NCI-H69 (cell line): ENCODE data around the gene MYADML2.
"Not testable (repeated sequence)": the region's sequence is repeated elsewhere in the genome, so short reads cannot be mapped to it uniquely, and the experiment has no call there.

Source experiments
- DNase-seq: peaks from one replicate; lab custom pipeline; 2025; lab: John Stamatoyannopoulos, UW

The MYADML2 gene

DNA sequence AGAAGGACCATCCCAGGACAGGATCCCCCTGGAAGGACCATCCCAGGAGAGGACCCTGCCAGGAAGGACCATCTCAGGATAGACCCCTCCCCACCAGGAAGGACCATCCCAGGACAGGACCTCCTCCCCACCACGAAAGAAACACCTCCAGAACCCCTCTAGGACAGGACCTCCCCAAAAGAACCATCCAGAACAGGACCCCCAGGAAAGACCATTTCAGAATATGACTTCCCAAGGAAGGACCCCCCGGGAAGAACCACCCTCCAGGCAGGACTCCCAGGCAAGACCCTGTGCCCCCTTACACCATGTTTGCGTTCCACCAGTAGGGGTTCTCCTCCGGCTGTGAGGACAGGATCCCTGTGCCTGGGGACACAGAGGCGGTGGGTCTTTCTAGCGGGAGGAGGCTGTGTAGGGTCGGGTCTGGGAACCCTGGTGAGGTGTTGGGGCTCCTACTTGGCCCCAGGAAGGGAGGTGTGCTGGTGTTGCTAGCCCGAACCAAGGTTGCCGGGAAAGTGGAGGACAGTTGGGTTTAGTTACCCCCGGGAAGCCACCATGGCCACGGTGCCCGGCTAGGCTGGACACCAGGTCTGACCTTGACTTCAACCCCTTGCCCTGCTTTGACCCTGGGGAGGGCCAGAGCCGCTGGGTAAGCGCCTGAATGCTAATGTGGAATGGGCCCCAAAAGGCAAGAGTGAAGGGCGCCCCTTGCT, 11.8 kb upstream of the MYADML2 start:
- DNase-seq: no peak

- no peak for DNase-seq
Measured at GRCh38 chr17:81957691-81958432, 10.8 kb upstream of the MYADML2 start.

GRCh38 chr17:81956607-81957589, 9.9 kb upstream of the MYADML2 start:
- DNase-seq: no peak

- no peak for DNase-seq
Measured at GRCh38 chr17:81955756-81956544, 8.9 kb upstream of the MYADML2 start.

DNA sequence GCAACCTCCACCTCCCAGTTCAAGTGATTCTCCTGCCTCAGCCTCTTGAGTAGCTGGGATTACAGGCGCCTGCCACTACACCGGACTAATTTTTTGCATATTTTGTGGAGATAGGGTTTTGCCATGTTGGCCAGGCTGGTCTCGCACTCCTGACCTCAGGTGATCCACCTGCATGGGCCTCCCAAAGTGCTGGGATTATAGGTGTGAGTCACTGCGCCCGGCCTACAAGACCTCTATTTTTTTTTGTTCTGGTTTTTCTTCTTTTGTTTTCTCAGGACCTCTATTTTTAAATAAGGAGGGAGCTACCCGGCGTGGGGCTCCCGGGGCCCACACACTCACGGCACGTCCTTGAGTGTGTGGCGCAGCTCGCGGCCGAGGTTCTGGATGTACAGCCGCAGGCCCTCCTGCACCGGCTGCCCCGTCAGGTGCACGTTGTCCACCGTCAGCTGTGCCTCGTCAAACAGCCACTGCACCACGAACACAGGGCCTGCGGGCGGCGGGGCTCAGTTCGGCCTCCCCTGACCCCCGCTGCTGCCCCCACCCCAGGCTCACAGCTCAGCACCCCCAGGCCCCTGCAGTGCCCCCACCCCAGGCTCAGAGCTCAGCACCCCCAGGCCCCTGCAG, 8.1 kb upstream of the MYADML2 start:
- DNase-seq: no peak

DNA sequence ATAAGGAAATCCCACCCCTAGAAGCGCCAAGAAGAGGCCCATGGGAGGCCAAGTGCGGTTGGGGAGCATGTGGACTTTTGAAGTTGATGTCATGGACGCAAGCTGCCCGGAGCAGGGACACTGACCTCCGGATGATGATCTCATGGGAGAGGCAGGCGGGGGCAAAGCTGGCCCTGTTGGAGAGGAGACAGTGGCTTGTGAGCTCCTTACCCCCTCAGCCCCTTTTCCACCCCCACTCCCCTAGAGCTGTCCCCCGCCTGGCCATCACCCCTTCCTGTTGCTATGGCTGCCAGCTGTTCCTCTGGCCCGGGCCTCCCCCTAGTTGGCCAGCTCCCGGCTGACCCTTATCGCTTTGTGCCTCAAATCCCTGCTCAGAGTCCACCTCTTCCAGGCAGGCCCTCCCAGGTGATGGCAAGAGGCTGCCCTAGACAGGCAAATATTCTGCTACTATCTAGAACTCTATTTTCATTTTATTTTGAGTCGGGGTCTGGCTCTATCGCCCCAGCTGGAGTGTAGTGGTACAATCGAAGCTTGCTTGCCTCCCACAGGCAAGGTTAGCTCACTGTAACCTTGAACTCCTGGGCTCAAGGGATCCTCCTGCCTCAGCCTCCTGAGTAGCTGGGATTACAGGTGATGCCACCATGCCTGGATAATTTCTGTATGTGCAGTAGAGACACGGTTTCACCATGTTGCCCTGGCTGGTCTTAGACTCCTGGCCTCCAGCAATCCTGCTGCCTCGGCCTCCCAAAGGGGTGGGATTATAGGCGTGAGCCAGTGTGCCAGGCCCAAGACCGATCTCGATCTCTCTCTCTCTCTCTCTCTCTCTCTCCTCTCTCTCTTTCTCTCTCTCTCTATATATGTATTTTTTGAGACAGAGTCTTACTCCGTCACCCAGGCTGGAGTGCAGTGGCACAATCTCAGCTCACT, 7.4 kb upstream of the MYADML2 start:
- no peak for DNase-seq

DNA sequence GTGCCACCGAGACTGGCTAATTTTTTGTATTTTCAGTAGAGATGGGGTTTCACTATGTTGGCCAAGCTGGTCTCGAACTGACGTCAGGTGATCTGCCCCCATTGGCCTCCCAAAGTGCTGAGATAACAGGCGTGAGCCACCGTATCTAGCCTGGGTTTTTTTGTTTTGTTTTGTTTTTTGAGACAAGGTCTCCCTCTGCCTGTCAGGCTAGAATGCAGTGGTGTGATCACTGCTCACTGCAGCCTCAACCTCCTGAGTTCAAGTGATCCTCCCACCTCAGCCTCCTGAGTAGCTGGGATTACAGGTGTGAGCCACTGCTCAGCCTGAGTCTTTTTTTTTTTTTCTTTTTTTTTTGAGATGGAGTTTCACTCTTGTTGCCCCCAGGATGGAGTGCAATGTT, 6.4 kb upstream of the MYADML2 start:
- not testable (repeated sequence) for DNase-seq

DNA sequence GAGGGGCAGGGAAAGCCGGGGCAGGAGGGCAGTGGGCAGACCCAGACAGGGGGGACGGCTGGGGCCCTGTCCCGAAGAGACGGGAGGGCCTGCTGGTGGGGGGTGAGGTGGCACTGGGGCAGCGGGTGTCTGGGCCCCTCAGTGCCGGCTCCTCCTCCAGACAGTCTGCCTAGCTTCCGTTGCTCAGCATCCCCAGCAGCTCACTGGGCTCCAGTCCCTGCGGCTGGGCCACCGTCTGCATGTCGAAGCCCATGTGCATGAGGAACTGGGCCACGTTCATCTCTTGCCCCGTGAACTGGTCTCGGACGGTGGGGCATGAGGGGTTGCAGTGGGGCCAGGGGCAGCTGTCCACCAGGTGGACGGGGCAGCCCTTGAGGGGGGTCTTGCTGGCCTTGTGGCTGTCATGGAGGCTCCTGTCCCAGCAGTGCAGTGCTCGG, 5.8 kb upstream of the MYADML2 start:
- no peak for DNase-seq

DNA sequence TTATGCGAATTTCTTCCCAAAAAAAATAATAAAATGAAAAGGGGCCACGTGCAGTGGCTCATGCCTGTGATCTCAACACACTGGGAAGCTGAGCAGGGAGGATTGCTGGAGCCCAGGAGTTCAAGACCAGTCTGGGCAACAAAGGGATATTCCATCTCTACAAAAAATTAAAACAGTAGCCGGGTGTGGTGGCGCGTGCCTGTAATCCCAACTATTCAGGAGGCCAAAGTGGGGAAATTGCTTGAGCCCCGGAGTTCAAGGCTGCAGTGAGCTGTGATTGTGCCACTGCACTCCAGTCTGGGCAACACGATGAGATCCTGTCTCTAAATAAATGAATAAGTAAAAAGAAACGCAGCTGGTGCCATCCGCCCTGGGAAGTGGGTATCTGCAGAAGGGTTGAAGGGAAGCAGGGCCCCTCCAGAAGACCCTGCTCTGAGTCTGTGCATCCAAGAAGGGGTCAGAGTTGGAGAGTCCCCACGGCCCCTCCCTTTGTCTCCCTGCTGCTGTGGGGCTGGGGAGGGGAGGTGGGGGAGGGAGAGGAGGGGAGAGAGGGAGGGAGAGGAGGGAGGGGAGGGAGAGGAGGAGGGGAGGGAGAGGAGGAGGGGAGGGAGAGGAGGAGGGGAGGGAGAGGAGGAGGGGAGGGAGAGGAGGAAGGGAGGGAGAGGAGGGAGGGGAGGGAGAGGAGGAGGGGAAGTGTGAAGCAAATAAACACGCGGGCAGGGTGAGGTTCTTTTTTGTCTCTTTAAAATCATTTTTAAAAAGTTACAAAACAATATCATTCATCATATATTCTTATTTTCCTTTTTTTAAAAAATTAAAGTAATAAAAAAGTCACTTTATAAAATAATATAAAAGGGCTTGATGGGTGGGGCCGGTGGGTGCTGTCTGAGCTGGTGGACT, 5.0 kb upstream of the MYADML2 start:
- peak; percentile 59 for DNase-seq

DNA sequence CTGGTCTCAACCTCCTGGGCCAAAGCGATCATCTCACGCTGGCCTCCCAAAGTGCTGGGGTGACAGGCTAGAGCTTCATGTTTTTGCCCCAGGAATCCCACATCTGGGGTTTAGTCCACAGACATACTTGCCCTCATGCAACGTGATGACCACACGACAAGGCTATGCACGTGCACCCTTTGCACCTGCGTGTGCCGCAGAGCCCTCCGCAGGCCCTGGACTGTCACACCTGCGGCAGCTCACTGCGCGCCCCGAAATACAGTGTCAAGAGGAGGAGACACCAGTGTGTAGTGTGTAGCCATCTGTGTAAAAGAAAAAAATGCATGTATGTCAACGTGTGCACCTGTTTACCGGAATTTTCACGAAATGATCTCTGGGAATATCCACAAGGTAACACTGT, 3.5 kb upstream of the MYADML2 start:
- no peak for DNase-seq

DNA sequence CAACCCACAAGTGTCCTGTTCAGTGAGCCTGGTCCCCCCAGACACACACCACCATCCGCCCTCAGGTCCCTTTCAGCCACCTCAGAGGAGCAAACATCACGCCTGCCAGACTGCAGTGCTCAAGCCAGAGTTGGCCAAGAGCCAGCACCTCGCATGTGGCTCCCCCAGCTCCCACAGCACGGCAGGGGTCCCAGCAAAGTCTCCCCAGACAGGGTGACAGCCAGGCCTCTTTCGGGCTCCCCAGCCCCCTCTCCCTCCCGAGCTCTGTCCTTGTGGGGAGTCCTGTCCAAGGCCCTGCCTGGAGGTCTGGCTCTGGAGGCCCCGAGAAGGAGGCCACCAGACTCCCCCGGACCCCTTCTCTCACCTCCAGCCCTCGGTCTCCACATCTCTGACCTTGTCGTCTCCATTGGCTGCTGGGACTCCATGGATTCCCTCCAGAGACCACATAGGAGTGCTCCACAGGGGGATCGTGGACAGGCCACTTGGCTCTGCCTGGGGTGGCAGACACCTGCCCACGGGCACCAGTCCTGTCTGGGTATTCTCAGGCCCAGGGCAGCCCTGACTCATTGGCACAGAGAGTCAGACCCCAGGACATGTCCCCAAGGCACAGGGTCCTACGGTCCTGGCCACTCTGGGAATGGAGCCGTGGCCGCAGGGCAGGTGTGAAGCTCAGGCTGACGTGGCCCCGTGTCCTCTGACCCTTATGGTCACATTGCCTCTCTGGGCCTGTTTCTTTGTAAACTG, 1.8 kb upstream of the MYADML2 start:
- DNase-seq: no peak

DNA sequence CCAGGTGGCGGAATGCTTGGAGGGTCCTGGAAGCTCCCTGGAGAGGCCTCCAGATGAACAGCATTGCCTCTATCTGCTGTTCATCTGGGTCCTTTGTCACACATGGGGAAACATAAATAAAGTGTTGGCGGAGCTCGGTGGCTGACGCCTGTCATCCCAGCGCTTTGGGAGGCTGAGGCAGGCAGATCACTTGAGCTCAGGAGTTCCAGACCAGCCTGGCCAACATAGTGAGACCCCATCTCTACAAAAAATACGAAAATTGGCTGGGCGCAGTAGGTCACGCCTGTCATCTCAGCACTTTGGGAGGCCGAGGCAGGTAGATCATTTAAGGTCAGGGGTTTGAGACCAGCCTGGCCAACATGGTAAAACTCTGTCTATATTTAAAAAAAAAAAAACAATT, 2.2 kb downstream of the MYADML2 start:
- no peak for DNase-seq

GRCh38 chr17:81942167-81942553, 4.9 kb downstream of the MYADML2 start:
- no peak for DNase-seq

GRCh38 chr17:81941484-81942166, 5.4 kb downstream of the MYADML2 start:
- DNase-seq: peak; percentile 60

DNA sequence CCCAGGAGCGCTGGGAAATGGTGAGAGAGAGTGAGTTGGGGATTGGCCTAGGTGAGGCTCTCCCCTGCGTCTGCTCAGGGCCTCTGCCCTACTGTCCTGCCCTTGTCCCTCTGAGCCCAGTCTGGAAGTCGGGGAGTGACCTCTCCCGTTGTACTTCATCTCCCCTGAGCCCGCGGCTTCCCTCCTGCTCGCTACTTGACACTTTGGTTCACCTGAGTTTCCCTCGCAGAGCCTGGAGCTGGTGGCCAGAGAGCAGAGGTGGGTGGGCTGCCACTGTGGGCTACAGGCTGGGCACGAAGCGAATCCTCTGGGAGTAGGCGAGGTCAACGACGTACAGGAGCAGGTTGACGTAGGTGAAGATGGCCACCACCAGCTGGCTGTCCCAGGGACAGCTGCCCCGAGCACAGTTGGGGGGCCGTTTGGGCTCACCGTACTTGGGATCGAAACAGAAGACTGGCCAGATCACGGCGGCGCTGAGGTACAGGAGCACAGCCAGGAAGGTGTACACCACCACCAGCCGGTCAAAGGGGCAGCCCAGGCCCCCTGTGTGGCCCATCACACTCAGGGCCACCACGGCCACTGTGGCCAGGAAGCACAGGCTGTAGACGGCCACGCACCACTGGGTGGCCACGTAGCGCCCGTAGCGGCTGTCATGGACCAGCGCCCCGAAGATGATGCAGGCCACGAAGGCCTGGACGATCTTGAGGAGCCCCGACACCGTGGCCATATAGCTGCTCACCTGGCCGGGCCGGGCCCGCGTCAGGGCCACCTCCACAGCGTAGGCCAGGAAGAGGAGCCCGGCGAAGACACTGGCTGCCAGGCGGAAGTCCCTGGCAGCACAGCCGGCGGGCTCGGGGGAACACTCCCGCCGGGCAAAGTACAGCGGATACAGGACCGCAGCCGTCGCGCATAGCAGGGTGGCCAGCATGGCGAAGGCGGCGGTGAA, 6.2 kb downstream of the MYADML2 start:
- no peak for DNase-seq

DNA sequence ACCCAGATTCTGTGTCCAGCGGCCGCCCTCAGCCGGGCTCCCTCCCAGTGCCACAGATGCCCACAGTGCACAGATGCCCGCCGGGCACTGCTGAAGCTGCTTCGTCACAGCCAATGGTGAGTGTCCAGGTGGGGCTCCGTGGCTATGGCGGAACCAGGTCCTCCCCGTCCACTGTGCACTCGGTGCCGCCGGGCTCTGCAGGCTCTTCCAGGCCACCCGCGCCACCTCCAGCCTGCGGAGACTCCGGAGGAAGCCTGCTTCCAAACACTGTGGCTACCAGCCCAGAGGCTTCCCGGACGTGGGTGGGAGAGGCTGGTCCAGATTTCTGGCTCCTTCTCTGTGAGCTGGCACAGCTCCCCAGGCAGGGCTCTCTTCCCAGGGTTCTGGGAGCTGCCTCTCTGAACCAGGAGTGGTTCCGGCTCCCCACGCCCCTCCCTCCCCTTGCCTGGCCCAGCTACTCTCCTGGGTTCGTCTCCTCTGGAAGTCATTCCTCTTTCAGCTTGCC, 7.1 kb downstream of the MYADML2 start:
- DNase-seq: no peak
